Muscle of leg (tissue), 16 donors: ENCODE measurements around the gene OR8B8. TPM values are rescaled to one million over a fixed set of nuclear protein-coding genes. Genes with fewer than 3 reads are reported as not detected.

ENCODE experiments used
- DNase-seq: peaks from one replicate; pipeline ENCODE4 v3.0.0; 2013
- H3K27ac ChIP-seq: one replicate; pipeline ENCODE4 v1.5.1; 2013; ENCODE audit warnings: mild to moderate bottlenecking, low read length, control low read depth
- H3K27me3 ChIP-seq: one replicate; pipeline ENCODE4 v1.6.1; 2013; ENCODE audit warnings: low read length; ENCODE audit not compliant: control insufficient read depth, insufficient read depth
- H3K36me3 ChIP-seq: one replicate; pipeline ENCODE4 v1.6.1; 2013; ENCODE audit warnings: low read length; ENCODE audit not compliant: control insufficient read depth, insufficient read depth
- H3K4me1 ChIP-seq: one replicate; pipeline ENCODE4 v1.6.1; 2013; ENCODE audit warnings: low read length; ENCODE audit not compliant: control insufficient read depth, insufficient read depth
- H3K4me3 ChIP-seq: one replicate; pipeline ENCODE4 v1.5.1; 2013; ENCODE audit warnings: low read length, control low read depth
- H3K9me3 ChIP-seq: replicated peaks from 2 replicates; pipeline ENCODE4 v1.6.1; 2013; ENCODE audit warnings: low read depth, low read length; ENCODE audit not compliant: control insufficient read depth
- WGBS: methylation state at CpG from one replicate; pipeline ENCODE4 v1.1.5; 2013; ENCODE audit warnings: missing lambda C conversion rate; ENCODE audit not compliant: insufficient coverage; 5-methylcytosine and 5-hydroxymethylcytosine counted together
- long read RNA-seq, 11 donors: transcript quantifications; one replicate each; lab custom pipeline, GENCODE V29; 2026
- polyA plus RNA-seq, 8 donors: library from polyadenylated mRNA; unstranded; fragments of 120-200 nt; gene quantifications; one replicate each; pipeline versions ENCODE4 v1.2.1 to v1.2.3, GENCODE V29; 2013; ENCODE audit warnings: inconsistent platforms in 1 of 8, low replicate concordance in 1 of 8; ENCODE audit not compliant: insufficient read length in 8 of 8, insufficient read depth in 1 of 8
- total RNA-seq: library from RNA; stranded (reverse); fragments of 120-200 nt; gene quantifications from one replicate; pipeline ENCODE4 v1.2.4, GENCODE V29; 2013

The OR8B8 gene
- total RNA-seq: not detected
- polyA plus RNA-seq: under 1 TPM in 1 of 8 donors, not detected in 7; 0.04 TPM
- long read RNA-seq, donor 1: 0 reads
- long read RNA-seq, donor 2: 0 reads
- long read RNA-seq, donor 3: 0 reads
- long read RNA-seq, donor 4: 0 reads
- long read RNA-seq, donor 5: 0 reads
- long read RNA-seq, donor 6: 0 reads
- long read RNA-seq, donor 7: 0 reads
- long read RNA-seq, donor 8: 0 reads
- long read RNA-seq, donor 9: 0 reads
- long read RNA-seq, donor 10: 0 reads
- long read RNA-seq, donor 11: 0 reads

- H3K9me3 ChIP-seq: no peaks in the 10 kb centered on the region
- no peaks in the 10 kb centered on the region for H3K27me3 ChIP-seq
- H3K4me1 ChIP-seq: no peaks in the 10 kb centered on the region
- H3K27ac ChIP-seq: no peak within 1 kb of the TSS
- whole genome bisulfite sequencing: no CpG with 5 or more reads among the region's 1 CpG
- DNase-seq: no peak
- no peaks in the 10 kb centered on the region for H3K36me3 ChIP-seq
- no peak within 1 kb of the TSS for H3K4me3 ChIP-seq
These were observed at the start of gene OR8B8 for GRCh38 chr11:124445646-124446150. OR8B8 (minus strand) TSS chr11:124445696; CDS start chr11:124441085, 4,611 bp downstream.

- no peak overlapping the region for H3K4me3 ChIP-seq
- no peaks in the 10 kb centered on the region for H3K9me3 ChIP-seq
- WGBS: 33% methylated on average over 1 of the region's 4 CpGs
- DNase-seq: no peak
- H3K27ac ChIP-seq: no peak overlapping the region
- no peaks in the 10 kb centered on the region for H3K27me3 ChIP-seq
- no peaks in the 10 kb centered on the region for H3K4me1 ChIP-seq
- H3K36me3 ChIP-seq: no peaks in the 10 kb centered on the region
These were observed 47.6 kb upstream of the OR8B8 start for GRCh38 chr11:124493016-124493655.

GRCh38 chr11:124483422-124483821, 37.9 kb upstream of the OR8B8 start:
- no peaks in the 10 kb centered on the region for H3K36me3 ChIP-seq
- WGBS: 59% methylated on average over 2 of the region's 4 CpGs
- no peaks in the 10 kb centered on the region for H3K9me3 ChIP-seq
- no peak for DNase-seq
- H3K4me3 ChIP-seq: no peak overlapping the region
- no peak overlapping the region for H3K27ac ChIP-seq
- no peaks in the 10 kb centered on the region for H3K4me1 ChIP-seq
- peaks cover 2% of the 10 kb centered on the region for H3K27me3 ChIP-seq

GRCh38 chr11:124482362-124483147, 37.1 kb upstream of the OR8B8 start:
- Histone ChIP-seq H3K4me3 (no peak overlapping the region), H3K27me3 (peaks cover 2% of the 10 kb centered on the region), H3K4me1 (no peaks in the 10 kb centered on the region), H3K36me3 (no peaks in the 10 kb centered on the region), H3K27ac (no peak overlapping the region), H3K9me3 (no peaks in the 10 kb centered on the region)
- WGBS: 81% methylated on average over 6 of the region's 9 CpGs
- DNase-seq: no peak

- DNase-seq: peak; percentile 86
- peaks cover 2% of the 10 kb centered on the region for H3K27me3 ChIP-seq
- no peaks in the 10 kb centered on the region for H3K36me3 ChIP-seq
- H3K27ac ChIP-seq: no peak overlapping the region
- H3K4me1 ChIP-seq: no peaks in the 10 kb centered on the region
- WGBS: 11% methylated on average over 8 of the region's 20 CpGs
- H3K9me3 ChIP-seq: no peaks in the 10 kb centered on the region
- peak overlapping the region; percentile 9 for H3K4me3 ChIP-seq
These were observed 36.1 kb upstream of the OR8B8 start for GRCh38 chr11:124481365-124482323.

- H3K36me3 ChIP-seq: no peaks in the 10 kb centered on the region
- no peak overlapping the region for H3K27ac ChIP-seq
- WGBS: no CpG with 5 or more reads among the region's 3 CpGs
- peak; percentile 13 for DNase-seq
- H3K4me3 ChIP-seq: no peak overlapping the region
- no peaks in the 10 kb centered on the region for H3K4me1 ChIP-seq
- H3K9me3 ChIP-seq: no peaks in the 10 kb centered on the region
- H3K27me3 ChIP-seq: peaks cover 2% of the 10 kb centered on the region
These were observed 34.1 kb upstream of the OR8B8 start for GRCh38 chr11:124479561-124479960.

- no peaks in the 10 kb centered on the region for H3K36me3 ChIP-seq
- H3K9me3 ChIP-seq: no peaks in the 10 kb centered on the region
- no peak for DNase-seq
- no peaks in the 10 kb centered on the region for H3K27me3 ChIP-seq
- H3K27ac ChIP-seq: no peak overlapping the region
- peaks cover 2% of the 10 kb centered on the region for H3K4me1 ChIP-seq
- no CpG with 5 or more reads among the region's 2 CpGs for WGBS
- H3K4me3 ChIP-seq: no peak overlapping the region
These were observed 29.8 kb upstream of the OR8B8 start for GRCh38 chr11:124475265-124475664.

GRCh38 chr11:124474779-124475178, 29.3 kb upstream of the OR8B8 start:
- H3K36me3 ChIP-seq: no peaks in the 10 kb centered on the region
- H3K9me3 ChIP-seq: no peaks in the 10 kb centered on the region
- no CpG with 5 or more reads among the region's 2 CpGs for WGBS
- H3K27ac ChIP-seq: no peak overlapping the region
- H3K4me3 ChIP-seq: no peak overlapping the region
- peaks cover 2% of the 10 kb centered on the region for H3K4me1 ChIP-seq
- no peaks in the 10 kb centered on the region for H3K27me3 ChIP-seq
- no peak for DNase-seq

- H3K4me1 ChIP-seq: peaks cover 2% of the 10 kb centered on the region
- H3K36me3 ChIP-seq: no peaks in the 10 kb centered on the region
- DNase-seq: no peak
These were observed 28.6 kb upstream of the OR8B8 start for GRCh38 chr11:124474079-124474478.

More at GRCh38 chr11:124474079-124474478, 28.6 kb upstream of the OR8B8 start:
- H3K4me3 ChIP-seq: no peak overlapping the region
- H3K9me3 ChIP-seq: no peaks in the 10 kb centered on the region
- WGBS: no CpG with 5 or more reads among the region's 1 CpG
- no peak overlapping the region for H3K27ac ChIP-seq
- no peaks in the 10 kb centered on the region for H3K27me3 ChIP-seq
